HUES64 (cell line): ENCODE data around the gene POU2AF2.

Source experiments
- H3K27ac ChIP-seq: 2 replicates; pipeline ENCODE4 v1.7.0; 2013; ENCODE audit warnings: low read depth, low read length, inconsistent platforms
- H3K27me3 ChIP-seq: 2 replicates; pipeline ENCODE4 v1.6.1; 2013; ENCODE audit warnings: mild to moderate bottlenecking, low read length; ENCODE audit not compliant: insufficient read depth
- H3K36me3 ChIP-seq: 2 replicates; pipeline ENCODE4 v1.6.1; 2013; ENCODE audit warnings: mild to moderate bottlenecking, low read length; ENCODE audit not compliant: insufficient read depth
- H3K4me1 ChIP-seq: 2 replicates; pipeline ENCODE4 v1.6.1; 2013; ENCODE audit warnings: mild to moderate bottlenecking, low read length, moderate library complexity; ENCODE audit not compliant: insufficient read depth
- H3K4me3 ChIP-seq: 2 replicates; pipeline ENCODE4 v1.5.1; 2013; ENCODE audit warnings: mild to moderate bottlenecking, low read length, moderate library complexity
- H3K9ac ChIP-seq: 2 replicates; pipeline ENCODE4 v1.6.1; 2013; ENCODE audit warnings: mild to moderate bottlenecking, low read depth, low read length
- H3K9me3 ChIP-seq: 2 replicates; pipeline ENCODE4 v1.6.1; 2013; ENCODE audit warnings: low read depth, low read length; ENCODE audit not compliant: insufficient read depth
- WGBS: fragments of 150-250, 120-280 bp; methylation state at CpG from one replicate; pipeline ENCODE4 v1.1.7; 2013; ENCODE audit warnings: missing lambda C conversion rate; 5-methylcytosine and 5-hydroxymethylcytosine counted together

Gene POU2AF2

DNA sequence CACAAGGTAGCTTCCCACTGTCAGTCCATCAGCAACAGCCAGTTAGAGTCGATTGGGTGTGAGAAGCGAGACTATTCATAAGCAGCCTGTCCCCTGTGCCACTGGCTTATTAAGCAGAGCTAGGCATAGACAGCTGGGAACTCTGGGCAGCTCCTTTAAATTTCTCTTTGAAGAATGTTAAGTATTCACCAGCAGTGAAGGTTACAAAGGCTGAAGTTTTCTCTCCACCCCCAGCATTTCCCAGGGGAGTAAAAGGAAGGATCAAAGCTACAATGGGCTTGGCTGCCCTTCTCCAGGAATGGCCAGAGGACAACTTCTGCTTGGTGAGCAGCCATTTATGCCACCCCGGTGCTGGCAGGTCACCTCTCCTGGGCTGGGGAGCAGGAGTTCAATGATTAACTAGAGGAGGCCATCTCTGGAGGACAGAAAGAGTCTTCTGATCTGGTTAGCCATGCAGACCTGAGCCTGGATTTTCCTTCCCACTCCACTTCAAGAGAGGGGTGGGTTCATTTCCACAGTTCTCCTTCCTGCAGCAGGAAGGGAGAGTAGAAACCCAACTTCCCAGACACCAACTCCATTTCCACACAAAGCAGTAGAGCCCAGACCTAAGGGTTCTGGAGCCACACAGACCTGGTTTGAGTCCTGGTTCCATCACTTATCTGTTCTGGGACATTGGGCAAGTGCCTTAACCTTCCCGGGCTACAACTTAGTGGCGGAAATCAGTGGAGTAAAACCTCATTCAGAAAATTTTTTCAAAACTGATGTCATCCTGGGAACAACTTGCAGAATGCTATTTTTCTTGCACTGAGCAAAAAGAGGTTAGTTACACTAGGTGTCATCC, 75.4 kb downstream of the POU2AF2 start:
- WGBS: 87% methylated on average over 5 of the region's 5 CpGs

DNA sequence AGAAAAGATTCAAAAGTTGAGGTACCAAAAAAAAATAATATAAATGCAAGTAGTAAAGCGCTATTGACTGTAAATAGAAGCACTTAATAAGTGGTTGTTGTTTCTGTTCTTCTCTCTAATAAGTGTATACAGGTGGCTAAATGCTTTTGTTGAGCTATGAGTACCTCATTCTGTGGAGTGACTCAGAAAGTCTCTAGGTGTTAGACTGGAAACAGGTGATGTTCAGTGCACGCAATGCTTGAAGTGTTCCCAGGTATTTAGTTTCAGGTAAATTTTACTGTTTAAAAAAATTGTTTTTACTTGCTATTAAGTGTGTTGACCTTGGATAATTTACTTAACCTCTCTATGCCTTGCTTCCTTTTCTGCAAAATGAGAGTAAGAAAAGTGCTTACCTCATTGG, 77.0 kb downstream of the POU2AF2 start:
- no peak overlapping the region for H3K9ac ChIP-seq
- no peak overlapping the region for H3K27ac ChIP-seq
- H3K4me3 ChIP-seq: no peak overlapping the region
- H3K9me3 ChIP-seq: no peaks in the 10 kb centered on the region
- H3K4me1 ChIP-seq: no peaks in the 10 kb centered on the region
- no peaks in the 10 kb centered on the region for H3K36me3 ChIP-seq
- H3K27me3 ChIP-seq: no peaks in the 10 kb centered on the region
- 100% methylated on average over 2 of the region's 2 CpGs for WGBS

More for the DNA sequence above, 75.4 kb downstream of the POU2AF2 start:
- Histone ChIP-seq H3K9ac (no peak overlapping the region), H3K36me3 (no peaks in the 10 kb centered on the region), H3K9me3 (no peaks in the 10 kb centered on the region), H3K4me1 (no peaks in the 10 kb centered on the region), H3K27ac (no peak overlapping the region), H3K4me3 (no peak overlapping the region), H3K27me3 (no peaks in the 10 kb centered on the region)

DNA sequence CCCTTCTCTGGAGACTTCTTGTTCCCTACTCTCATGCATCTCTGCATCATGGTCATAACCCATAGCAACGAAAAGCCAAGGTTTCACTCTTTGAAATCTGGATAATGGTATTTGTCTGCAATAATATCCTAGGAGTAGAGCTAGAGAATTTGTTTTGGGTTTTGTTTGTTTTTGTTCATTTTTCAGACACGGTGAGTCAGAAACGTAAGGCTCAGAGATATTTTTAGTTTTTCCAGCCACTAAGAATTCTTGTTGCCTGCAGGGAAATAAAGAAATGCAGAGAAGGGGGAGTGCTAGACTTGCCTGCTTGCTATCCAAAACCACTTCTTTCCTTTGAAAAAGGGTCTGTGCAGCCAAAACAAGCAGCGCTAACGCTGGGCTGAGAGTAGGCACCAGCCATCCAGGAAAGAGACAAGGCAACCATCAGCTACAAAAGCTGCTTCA, 78.8 kb downstream of the POU2AF2 start:
- WGBS: 95% methylated on average over 5 of the region's 5 CpGs
- H3K4me3 ChIP-seq: no peak overlapping the region

DNA sequence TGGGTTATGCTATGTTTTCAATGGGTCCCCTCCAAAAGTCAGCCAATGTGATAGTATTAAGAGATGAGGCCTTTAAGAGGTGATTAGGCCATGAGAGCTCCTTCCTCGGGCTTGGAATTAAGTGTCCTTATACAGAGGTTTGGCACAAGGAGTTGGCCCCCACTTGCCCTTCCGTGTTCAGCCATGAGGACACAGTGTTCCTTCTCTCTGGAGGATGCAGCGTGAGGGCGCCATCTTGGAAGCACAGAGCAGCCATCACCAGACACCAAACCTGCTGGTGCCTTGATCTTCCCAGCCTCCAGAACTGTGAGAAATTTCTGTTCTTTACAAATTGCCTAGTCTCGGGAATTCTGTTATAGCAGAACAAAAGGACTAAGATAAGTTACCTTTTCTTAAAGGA, 79.7 kb downstream of the POU2AF2 start:
- no peaks in the 10 kb centered on the region for H3K4me1 ChIP-seq
- no peak overlapping the region for H3K9ac ChIP-seq
- H3K9me3 ChIP-seq: no peaks in the 10 kb centered on the region
- 93% methylated on average over 4 of the region's 5 CpGs for WGBS
- H3K36me3 ChIP-seq: no peaks in the 10 kb centered on the region
- H3K27ac ChIP-seq: no peak overlapping the region
- H3K27me3 ChIP-seq: no peaks in the 10 kb centered on the region
- H3K4me3 ChIP-seq: no peak overlapping the region

More for the DNA sequence above, 78.8 kb downstream of the POU2AF2 start:
- Histone ChIP-seq H3K27me3 (no peaks in the 10 kb centered on the region), H3K4me1 (no peaks in the 10 kb centered on the region), H3K27ac (no peak overlapping the region), H3K9me3 (no peaks in the 10 kb centered on the region), H3K36me3 (no peaks in the 10 kb centered on the region), H3K9ac (no peak overlapping the region)

DNA sequence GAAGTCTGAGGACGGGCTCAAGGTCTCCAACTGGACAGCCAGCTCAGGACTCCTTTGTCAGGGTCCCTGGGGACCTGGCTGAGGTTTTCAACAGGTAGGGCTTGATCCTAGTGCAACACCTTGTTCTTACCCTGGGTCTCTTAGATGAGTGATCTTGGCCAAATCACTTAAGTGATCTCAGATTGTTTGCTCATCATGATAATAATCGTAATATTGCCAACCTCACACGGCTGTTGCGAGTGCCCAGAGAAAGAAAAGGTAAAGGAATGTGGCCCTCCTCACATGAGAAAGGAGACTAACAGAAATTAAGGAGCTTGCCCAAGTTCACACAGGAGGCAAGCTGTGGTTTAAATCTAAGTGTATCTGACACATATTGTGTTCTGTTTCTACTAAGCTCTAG, 81.3 kb downstream of the POU2AF2 start:
- Histone ChIP-seq H3K4me3 (no peak overlapping the region), H3K9ac (no peak overlapping the region)
- 91% methylated on average over 4 of the region's 4 CpGs for WGBS

DNA sequence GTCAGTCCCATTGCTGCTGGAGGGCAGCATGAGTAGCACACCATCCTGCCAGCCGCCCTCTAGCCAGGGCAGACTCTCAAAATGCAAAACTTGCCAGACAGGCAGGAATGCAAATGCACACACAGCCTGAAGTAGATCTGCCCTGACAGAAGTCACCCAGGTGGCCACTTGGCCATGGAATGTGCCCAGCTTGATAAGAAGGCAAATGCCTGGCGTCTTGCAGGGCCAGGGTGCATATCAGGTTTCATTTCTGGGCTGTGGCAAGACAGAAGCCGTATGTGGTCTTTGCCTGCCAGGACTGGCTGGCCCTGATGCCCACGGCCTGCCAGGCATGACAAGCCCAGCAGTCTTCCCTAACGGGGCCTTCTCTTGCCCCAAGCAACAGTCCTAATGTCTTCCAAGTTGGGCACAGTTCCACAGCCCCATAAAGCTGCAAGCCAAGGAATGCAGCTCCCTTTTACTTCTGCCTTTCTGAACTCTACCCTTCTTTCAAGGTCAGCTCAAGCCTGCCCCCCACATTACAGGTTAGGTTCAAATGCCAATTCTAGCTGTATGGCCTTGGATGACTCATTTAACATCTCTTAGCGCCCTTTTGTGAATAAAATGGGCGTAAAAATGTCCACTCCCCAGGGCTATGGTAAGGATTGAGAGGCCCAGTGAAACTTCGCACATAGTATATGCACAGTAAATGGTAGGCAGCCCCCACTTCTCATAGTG, 82.5 kb downstream of the POU2AF2 start:
- Histone ChIP-seq H3K27me3 (no peaks in the 10 kb centered on the region), H3K9me3 (no peaks in the 10 kb centered on the region), H3K4me1 (no peaks in the 10 kb centered on the region), H3K9ac (no peak overlapping the region), H3K36me3 (no peaks in the 10 kb centered on the region), H3K27ac (no peak overlapping the region), H3K4me3 (no peak overlapping the region)
- WGBS: 88% methylated on average over 8 of the region's 8 CpGs

More for the DNA sequence above, 81.3 kb downstream of the POU2AF2 start:
- H3K27me3 ChIP-seq: no peaks in the 10 kb centered on the region
- H3K36me3 ChIP-seq: no peaks in the 10 kb centered on the region
- H3K9me3 ChIP-seq: no peaks in the 10 kb centered on the region
- no peak overlapping the region for H3K27ac ChIP-seq
- no peaks in the 10 kb centered on the region for H3K4me1 ChIP-seq

DNA sequence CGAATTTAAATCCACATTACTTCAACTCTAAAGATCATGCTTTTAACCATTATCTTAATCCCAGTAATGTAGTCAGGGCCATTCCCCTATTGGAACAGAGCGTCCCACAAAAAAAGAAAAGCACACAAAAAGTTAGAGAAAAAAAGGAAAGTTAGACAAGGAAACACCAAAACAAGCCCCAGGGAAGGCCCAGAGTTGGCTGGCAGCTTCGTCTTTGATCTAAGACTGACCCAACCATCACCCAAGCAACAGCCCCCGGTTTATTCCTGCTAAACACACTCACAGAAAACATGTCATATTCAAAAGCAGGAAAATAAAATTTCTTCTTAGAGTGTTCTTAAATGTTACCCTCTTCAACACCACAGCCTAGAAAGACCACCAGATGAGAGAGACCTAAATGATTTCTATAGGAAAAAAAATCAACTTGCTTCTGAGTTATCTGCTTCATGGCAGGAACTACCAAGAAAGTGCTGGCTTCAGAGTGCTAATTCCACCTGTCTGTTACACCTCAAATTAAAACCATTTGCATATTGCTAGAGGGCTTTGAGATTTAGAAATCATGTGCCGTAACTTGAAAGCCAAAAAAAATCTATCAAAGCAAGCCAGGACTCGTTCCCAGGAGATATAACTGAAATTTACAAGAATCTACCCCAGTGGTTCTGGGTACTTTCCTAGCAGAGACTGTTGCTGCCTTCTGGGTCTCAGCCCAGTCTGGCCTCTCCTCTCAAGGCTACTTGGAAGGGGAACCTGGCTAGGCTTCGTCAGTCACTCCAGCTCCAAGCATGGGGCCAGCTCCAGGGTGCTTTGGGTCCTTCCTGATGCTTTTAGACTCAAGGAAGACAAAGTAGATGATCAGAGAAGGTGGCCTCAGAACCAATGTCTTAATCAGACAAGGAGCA, 84.0 kb downstream of the POU2AF2 start:
- no peak overlapping the region for H3K4me3 ChIP-seq
- no peaks in the 10 kb centered on the region for H3K36me3 ChIP-seq
- H3K9ac ChIP-seq: no peak overlapping the region
- no peak overlapping the region for H3K27ac ChIP-seq
- H3K27me3 ChIP-seq: no peaks in the 10 kb centered on the region
- H3K9me3 ChIP-seq: no peaks in the 10 kb centered on the region
- H3K4me1 ChIP-seq: no peaks in the 10 kb centered on the region
- 89% methylated on average over 7 of the region's 7 CpGs for WGBS

DNA sequence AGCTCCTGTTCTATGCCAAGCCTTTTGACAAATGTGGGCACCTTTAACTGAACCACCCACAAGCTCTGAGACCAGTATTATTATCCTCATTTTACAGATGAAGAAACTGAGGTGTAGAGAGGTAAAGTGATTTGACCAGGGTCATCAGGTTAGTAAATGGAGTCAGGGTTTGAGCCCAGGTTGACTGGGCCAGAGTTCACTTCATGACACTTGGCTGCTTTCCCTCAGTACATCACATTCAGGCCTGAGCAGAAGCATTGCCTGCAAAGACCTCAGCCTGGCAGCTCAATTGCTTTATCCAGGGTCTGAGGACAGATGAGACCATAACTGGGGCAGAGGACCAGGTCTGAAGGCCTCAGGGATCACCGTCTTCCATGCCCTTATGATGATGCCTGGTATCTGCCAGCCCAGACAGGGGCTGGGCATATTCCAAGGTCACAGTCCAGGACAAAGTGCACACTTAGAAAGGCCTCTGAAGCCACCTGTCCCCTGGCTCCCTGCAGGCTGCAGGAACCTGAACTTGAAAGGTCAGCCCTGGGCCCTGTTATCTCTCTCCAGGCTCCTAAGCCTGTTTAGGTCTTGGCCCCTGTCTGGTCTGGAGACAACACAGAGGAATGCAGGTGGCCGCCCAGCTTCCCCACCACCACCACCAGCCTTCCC, 84.8 kb downstream of the POU2AF2 start:
- no peak overlapping the region for H3K27ac ChIP-seq

DNA sequence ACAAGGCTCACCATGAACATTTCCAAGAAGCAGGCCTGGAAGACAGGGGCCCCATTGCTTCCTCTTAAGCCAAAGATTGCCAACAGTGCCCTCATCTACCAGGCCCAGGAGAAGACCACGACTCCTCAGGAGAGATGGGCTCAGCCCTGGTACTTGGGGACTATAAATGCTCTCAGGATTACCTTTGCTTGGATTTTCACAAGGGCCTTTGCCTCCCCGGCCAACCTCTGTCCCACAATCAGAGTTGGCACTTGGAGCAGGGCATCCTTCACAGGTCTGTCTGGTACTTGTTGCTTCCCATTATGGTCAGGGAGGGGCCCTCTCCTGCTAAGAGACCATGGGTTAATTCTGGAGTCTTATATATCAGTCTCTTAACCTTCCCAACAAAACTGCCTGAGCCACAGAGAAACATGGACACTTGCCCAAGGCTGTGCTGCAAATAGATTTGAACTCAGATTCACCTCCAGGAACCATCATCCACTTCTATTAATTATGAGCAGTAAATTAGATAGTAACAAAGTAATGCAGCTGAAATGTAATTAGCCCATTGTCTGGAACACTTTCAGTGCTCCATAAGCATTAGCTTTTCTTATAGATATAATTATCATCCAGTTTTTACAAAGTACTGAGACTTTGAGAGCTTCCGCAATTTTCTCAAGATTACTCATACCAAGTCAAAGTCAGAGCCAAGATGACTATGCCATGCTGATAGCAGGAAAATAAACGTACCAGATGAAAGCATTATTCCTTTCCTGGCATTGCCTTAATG, 86.4 kb downstream of the POU2AF2 start:
- Histone ChIP-seq H3K27ac (no peak overlapping the region), H3K9me3 (no peaks in the 10 kb centered on the region), H3K27me3 (no peaks in the 10 kb centered on the region), H3K36me3 (no peaks in the 10 kb centered on the region), H3K4me1 (peaks cover 10% of the 10 kb centered on the region), H3K4me3 (no peak overlapping the region), H3K9ac (no peak overlapping the region)
- 94% methylated on average over 4 of the region's 4 CpGs for WGBS

More for the DNA sequence above, 84.8 kb downstream of the POU2AF2 start:
- Histone ChIP-seq H3K4me1 (no peaks in the 10 kb centered on the region; the same call in 1 of the 2 replicates), H3K36me3 (no peaks in the 10 kb centered on the region), H3K9me3 (no peaks in the 10 kb centered on the region), H3K27me3 (no peaks in the 10 kb centered on the region), H3K9ac (no peak overlapping the region), H3K4me3 (no peak overlapping the region)
- WGBS: 96% methylated on average over 2 of the region's 2 CpGs
